NCI-H2196 treated with DMSO at 0.1 percent for 48 hours (cell line): ENCODE data around the gene DIPK1A.

ENCODE experiments used
- DNase-seq: peaks from one replicate; lab custom pipeline; 2025; ENCODE audit not compliant: unreplicated experiment; lab: John Stamatoyannopoulos, UW

Gene DIPK1A

DNA sequence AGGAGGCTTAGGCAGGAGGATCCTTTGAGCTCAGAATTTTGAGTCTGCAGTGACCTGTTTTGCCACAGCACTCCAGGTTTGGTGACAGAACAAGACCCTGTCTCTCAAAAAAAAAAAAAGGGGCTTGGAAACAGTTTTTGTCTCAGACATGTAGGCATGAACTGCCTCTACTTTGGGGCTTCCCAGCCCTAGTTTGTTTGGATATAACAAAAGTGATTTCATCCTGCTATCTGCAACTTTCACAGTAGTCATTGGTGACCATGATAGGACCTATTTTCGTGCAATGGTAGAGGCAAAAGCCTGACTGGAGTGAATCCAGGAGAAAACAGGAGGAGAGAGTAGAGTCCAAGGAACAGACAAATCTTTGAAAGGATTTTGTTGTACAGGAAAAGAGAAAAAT is 156.0 kb downstream of the DIPK1A start:
- no peak for DNase-seq

DNA sequence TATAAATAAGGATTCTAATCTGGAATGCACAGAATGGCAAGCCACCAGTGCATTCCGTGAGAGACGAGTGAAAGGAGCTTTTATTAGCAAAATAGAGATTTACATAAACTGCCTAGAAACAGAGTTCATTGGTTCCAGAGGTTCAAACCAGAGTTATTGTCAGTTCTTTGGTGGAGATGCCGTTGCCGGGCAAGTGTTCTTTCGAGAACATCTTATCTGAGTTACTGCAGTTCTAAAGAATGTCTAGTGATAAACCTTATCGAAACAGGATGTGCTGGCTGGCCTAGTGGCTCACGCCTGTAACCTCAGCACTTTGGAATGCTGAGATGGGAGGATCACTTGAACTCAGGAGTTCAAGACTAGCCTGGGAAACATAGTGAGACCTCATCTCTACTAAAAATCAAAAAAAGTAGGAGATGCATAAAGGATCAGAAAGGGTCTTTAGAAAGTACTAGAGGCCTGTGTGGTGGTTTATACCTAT is 156.5 kb downstream of the DIPK1A start:
- DNase-seq: no peak

DNA sequence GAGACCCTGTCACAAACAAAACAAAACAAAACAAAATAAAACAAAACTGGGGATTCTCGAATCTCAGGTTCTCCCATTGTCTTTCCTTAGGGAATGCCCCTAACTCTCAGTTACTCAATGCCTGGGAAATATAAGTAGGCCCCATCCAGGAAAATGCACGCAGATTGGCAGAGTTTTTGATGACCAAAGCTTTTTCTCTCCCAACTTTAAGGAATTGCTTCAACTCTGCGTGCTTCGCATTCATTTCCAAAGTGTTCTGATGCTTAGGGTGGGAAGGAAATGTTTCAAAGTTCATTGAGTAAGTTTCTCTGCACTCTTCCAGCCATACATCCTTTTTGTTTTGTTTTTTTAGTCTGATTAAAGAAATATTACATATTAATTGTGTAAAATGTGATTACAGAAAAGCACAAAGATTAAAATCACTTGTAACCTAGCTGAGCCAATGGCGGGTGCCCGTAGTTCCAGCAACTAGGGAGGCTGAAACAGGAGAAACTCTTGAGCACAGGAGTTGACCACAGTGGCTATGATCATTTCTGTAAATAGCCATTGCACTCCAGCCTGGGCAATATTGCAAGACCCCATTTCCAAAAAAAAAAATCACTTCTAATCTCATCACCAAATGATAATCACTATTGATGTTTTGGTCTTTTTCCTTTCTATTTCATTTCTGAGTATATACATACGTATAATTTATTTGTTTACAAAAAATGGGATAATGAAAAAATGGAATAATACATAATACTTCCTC is 157.9 kb downstream of the DIPK1A start:
- DNase-seq: no peak

DNA sequence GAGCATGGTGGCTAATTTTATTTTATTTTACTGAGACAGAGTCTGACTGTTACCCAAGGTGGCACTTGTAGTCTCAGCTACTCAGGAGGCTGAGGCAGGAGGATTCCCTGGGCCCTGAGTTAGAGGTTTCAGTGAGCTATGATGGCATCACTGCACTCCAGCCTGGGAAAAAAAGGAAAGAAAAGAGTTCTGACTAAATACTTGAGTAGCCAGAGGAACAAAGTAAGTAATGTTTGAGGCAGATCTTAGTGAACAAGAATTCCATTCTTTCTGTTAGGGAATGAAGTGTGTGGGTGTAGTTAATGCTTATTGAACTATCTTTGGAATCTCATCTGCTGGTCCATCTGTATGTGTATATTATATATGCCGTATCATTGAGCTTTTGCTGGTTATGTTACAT is 163.3 kb downstream of the DIPK1A start:
- DNase-seq: no peak

DNA sequence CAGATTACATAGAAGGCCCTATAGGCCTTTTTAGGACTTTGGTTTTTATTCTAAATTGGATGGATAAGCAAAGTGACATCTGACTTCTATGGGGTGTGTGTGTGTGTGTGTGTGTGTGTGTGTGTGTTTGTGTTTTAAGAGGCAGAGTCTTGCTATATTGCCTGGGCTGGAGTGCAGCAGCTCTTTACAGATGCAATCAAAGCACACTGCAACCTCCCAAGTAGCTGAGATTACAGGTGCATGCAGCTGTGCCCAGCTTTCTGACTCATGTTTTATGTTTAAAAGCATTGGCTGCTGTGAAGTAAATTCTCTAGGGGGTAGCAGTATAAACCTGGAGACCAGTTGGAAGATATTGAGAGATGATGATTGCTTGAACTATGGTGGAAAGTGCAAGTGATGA is 164.0 kb downstream of the DIPK1A start:
- no peak for DNase-seq

DNA sequence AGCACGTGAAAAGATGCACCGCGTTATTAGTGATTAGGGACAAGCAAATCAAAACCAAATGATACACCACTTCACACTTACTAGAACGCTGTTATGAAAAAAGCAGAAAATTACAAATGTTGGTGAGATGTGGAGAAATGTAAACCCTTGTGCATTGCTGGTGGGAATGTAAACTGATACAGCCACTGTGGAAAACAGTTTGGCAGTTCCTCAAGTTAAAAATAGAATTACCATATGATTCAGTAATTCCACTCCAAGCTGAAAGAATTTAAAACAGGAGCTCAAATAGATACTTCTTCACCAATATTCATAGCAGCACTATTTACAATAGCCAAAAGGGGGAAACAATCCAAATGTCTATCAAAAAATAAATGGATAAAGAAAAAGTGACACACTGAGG is 166.1 kb downstream of the DIPK1A start:
- DNase-seq: no peak

DNA sequence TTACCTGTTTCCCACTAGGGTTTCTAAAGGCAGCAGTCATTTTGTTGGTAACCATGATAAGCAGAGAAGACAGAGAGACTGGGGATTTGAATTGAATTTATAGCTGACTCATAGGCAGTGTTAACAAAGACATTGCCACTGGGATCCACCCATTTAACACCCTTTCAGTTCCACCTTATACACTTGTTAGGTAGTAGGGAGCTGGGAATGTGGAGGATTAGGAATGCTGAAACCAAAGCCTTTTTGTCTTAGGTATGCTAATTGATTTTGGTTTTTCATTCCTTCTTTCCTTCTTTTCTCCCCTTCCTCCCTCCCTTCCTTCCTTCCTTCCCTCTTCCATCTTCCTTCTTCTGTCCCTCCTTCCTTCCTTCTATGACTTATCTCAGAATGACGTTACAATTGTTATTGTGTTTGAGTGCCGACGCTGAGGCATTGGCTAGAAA is 168.9 kb downstream of the DIPK1A start:
- no peak for DNase-seq
